Activated CD4-positive, alpha-beta T cell treated with anti-CD3 and anti-CD28 coated beads, Interleukin-2, amount 50 U/mL, for 16 hours (primary cell): ENCODE results near the gene ECE2.
A peak's percentile ranks its signal among the peaks of the same experiment; 100 is the strongest.

Experiments used
- DNase-seq: peaks from one replicate; pipeline ENCODE4 v3.0.0-alpha.2; 2020

ECE2 gene

GRCh38 chr3:184275961-184276910 is at the start of gene ECE2:
Gene ECE2, plus strand, starts transcription at chr3:184276022. Its CDS starts 132 bp downstream, at chr3:184276154.
- no peak for DNase-seq

GRCh38 chr3:184227481-184227935 is 48.3 kb upstream of the ECE2 start:
- DNase-seq, result peak; percentile 56

GRCh38 chr3:184228376-184229137 is 47.3 kb upstream of the ECE2 start:
- DNase-seq, result no peak

- DNase-seq, result peak; percentile 52
Measured at GRCh38 chr3:184229394-184230080, 46.3 kb upstream of the ECE2 start, which contains the start of gene VWA5B2. Gene VWA5B2, plus strand, starts transcription at chr3:184229585. Its CDS starts 944 bp downstream, at chr3:184230529.

GRCh38 chr3:184230081-184230602 is 45.7 kb upstream of the ECE2 start:
- no peak for DNase-seq

- DNase-seq, result no peak
Measured at GRCh38 chr3:184230603-184231528, 45.0 kb upstream of the ECE2 start.

GRCh38 chr3:184231671-184232070 is 44.2 kb upstream of the ECE2 start:
- no peak for DNase-seq

- DNase-seq, result no peak
Measured at GRCh38 chr3:184233127-184233843, 42.5 kb upstream of the ECE2 start.

- no peak for DNase-seq
Measured at GRCh38 chr3:184234224-184234623, 41.6 kb upstream of the ECE2 start.

GRCh38 chr3:184234671-184235380 is 41.0 kb upstream of the ECE2 start:
- no peak for DNase-seq

GRCh38 chr3:184235381-184236032 is 40.3 kb upstream of the ECE2 start:
- no peak for DNase-seq

GRCh38 chr3:184236033-184236410 is 39.8 kb upstream of the ECE2 start:
- no peak for DNase-seq

- DNase-seq, result no peak
Measured at GRCh38 chr3:184236636-184237035, 39.2 kb upstream of the ECE2 start.

GRCh38 chr3:184237211-184237610 is 38.6 kb upstream of the ECE2 start:
- DNase-seq, result no peak

- DNase-seq, result no peak
Measured at GRCh38 chr3:184237807-184238206, 38.0 kb upstream of the ECE2 start.

GRCh38 chr3:184238246-184238818 is 37.5 kb upstream of the ECE2 start:
- no peak for DNase-seq

- DNase-seq, result no peak
Measured at GRCh38 chr3:184239221-184239620, 36.6 kb upstream of the ECE2 start.

- DNase-seq, result no peak
Measured at GRCh38 chr3:184239708-184240107, 36.1 kb upstream of the ECE2 start.

GRCh38 chr3:184240384-184241140 is 35.3 kb upstream of the ECE2 start:
- DNase-seq, result no peak
